Measurements from ENCODE around the gene PTCSC3. TPM values are rescaled to one million over a fixed set of nuclear protein-coding genes. Genes with fewer than 3 reads are reported as not detected.
A peak's percentile ranks its signal among the peaks of the same experiment; 100 is the strongest.
"Not testable (repeated sequence)": the region's sequence is repeated elsewhere in the genome, so short reads cannot be mapped to it uniquely, and the experiment has no call there.

Gene PTCSC3
- total RNA-seq, 2 experiments from 2014 or later = not detected

- no TSS peak for BruUV-seq (replicated peaks)
- CTCF ChIA-PET (ENCODE audit: unreplicated experiment) = no interaction called here
Observed at GRCh38 chr14:36111822-36112583, 64.5 kb downstream of the PTCSC3 start.

DNA sequence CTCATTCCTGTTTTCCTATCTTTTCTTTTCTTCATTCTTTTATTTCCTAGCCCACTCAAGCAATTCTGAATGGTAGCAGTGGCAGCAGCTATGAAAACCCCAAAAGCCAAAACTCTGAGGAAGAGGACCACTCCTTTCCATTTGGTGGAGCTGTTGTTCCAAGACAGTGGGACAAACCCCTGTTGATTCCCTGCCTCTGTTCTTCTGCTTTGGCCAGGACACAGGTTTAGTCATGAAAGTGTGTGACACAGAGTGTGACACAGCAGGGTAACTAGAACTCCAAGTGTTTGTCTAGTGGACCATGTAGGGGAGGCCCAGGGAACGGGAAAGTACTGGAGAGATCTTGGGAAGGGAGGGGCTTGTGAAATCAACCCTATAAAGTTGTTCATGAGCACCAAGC, 71.1 kb downstream of the PTCSC3 start:
- Histone ChIP-seq H3K4me3 (ENCODE audit: low read depth, low read length, poor library complexity, severe bottlenecking) (no peak overlapping the region), H3K9me3 (ENCODE audit: low read length) (no peaks in the 10 kb centered on the region), H4K20me1 (ENCODE audit: insufficient read depth, low read length) (no peaks in the 10 kb centered on the region), H3K9me2 (ENCODE audit: insufficient read depth, low read length) (no peaks in the 10 kb centered on the region), H3K27ac (ENCODE audit: low read depth, low read length, poor library complexity, severe bottlenecking) (no peak overlapping the region), H3K79me2 (ENCODE audit: insufficient read depth, low read depth, low read length) (no peaks in the 10 kb centered on the region), H3K4me1 (ENCODE audit: insufficient read depth, low read length, poor library complexity, severe bottlenecking) (no peaks in the 10 kb centered on the region), H3K4me2 (ENCODE audit: low read length) (no peak overlapping the region), H3K36me3 (ENCODE audit: insufficient read depth, low read length) (no peaks in the 10 kb centered on the region), H2AFZ (ENCODE audit: low read length) (no peak overlapping the region)
- intact Hi-C loops (cut with micrococcal nuclease; ENCODE audit: unreplicated experiment) = no loop called here
- ChIA-PET POLR2A (no interaction called here), CTCF (ENCODE audit: unreplicated experiment) (no interaction called here)
- BruUV-seq (replicated peaks) = no TSS peak
- TF ChIP-seq EZH2phosphoT487 (IDR thresholded peaks at IDR 0.05; ENCODE audit: borderline replicate concordance, low read depth, low read length) (no peak), CTCF (conservative IDR thresholded peaks at IDR 0.05; ENCODE audit: low read length) (0 out of 2 replicates have a peak, but pooled peaks have one; percentile 21)
- no peak for DNase-seq (ENCODE audit: low spot score)

More at GRCh38 chr14:36111822-36112583, 64.5 kb downstream of the PTCSC3 start:
- H3K27ac ChIP-seq (ENCODE audit: low read depth, low read length, poor library complexity, severe bottlenecking) = no peak overlapping the region
- DNase-seq (ENCODE audit: low spot score) = no peak
- H3K9me3 ChIP-seq (ENCODE audit: low read length) = no peaks in the 10 kb centered on the region
- H4K20me1 ChIP-seq (ENCODE audit: insufficient read depth, low read length) = no peaks in the 10 kb centered on the region
- no peak overlapping the region for H2AFZ ChIP-seq (ENCODE audit: low read length)
- H3K4me3 ChIP-seq (ENCODE audit: low read depth, low read length, poor library complexity, severe bottlenecking) = no peak overlapping the region
- no peaks in the 10 kb centered on the region for H3K36me3 ChIP-seq (ENCODE audit: insufficient read depth, low read length)
- no peaks in the 10 kb centered on the region for H3K4me1 ChIP-seq (ENCODE audit: insufficient read depth, low read length, poor library complexity, severe bottlenecking)
- TF ChIP-seq EZH2phosphoT487 (IDR thresholded peaks at IDR 0.05; ENCODE audit: borderline replicate concordance, low read depth, low read length) = no peak
- TF ChIP-seq CTCF (conservative IDR thresholded peaks at IDR 0.05; ENCODE audit: low read length) = no peak
- intact Hi-C loops (cut with micrococcal nuclease; ENCODE audit: unreplicated experiment) = no loop called here
- no peaks in the 10 kb centered on the region for H3K79me2 ChIP-seq (ENCODE audit: insufficient read depth, low read depth, low read length)
- POLR2A ChIA-PET = interaction anchor here (0.5 to 0.6 kb wide), 3 partner anchors 12 to 1692 kb away, joined by 3 read pairs; no protein-coding TSS in a partner anchor
- H3K4me2 ChIP-seq (ENCODE audit: low read length) = no peak overlapping the region
- H3K9me2 ChIP-seq (ENCODE audit: insufficient read depth, low read length) = no peaks in the 10 kb centered on the region

DNA sequence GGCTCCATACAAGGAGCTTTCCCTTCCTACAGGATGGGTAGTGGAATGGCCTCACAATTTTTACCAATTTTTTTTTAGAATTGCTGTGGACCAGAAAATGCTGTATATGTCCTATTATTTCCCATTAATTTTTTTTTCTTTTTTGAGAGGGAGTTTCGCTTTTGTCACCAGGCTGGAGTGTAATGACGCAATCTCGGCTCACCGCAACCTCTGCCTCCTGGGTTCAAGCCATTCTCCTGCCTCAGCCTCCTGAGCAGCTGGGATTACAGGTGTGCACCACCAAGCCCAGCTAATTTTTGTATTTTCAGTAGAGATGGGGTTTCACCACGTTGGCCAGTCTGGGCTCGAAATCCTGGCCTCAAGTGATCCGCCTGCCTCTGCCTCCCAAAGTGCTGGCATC, 72.3 kb downstream of the PTCSC3 start:
- H3K4me3 ChIP-seq (ENCODE audit: low read depth, low read length, poor library complexity, severe bottlenecking); H3K4me1 ChIP-seq (ENCODE audit: insufficient read depth, low read length, poor library complexity, severe bottlenecking); H3K36me3 ChIP-seq (ENCODE audit: insufficient read depth, low read length); H2AFZ ChIP-seq (ENCODE audit: low read length); BruUV-seq (replicated peaks); H3K9me3 ChIP-seq (ENCODE audit: low read length); H3K9me2 ChIP-seq (ENCODE audit: insufficient read depth, low read length); H4K20me1 ChIP-seq (ENCODE audit: insufficient read depth, low read length); H3K79me2 ChIP-seq (ENCODE audit: insufficient read depth, low read depth, low read length); CTCF ChIA-PET (ENCODE audit: unreplicated experiment); H3K4me2 ChIP-seq (ENCODE audit: low read length); POLR2A ChIA-PET; intact Hi-C loops (cut with micrococcal nuclease; ENCODE audit: unreplicated experiment); H3K27ac ChIP-seq (ENCODE audit: low read depth, low read length, poor library complexity, severe bottlenecking); DNase-seq (ENCODE audit: low spot score): not testable (repeated sequence)

Data from OCI-LY7 (cell line).